ENCODE measurements around the gene DIRAS2. TPM values are rescaled to one million over a fixed set of nuclear protein-coding genes. Genes with fewer than 3 reads are reported as not detected.

DIRAS2 gene
- total and polyA plus RNA-seq, 2 of the 13 experiments (the other 11 are each of a cell fraction or from before 2014, with no cell fraction given) = not detected

DNA sequence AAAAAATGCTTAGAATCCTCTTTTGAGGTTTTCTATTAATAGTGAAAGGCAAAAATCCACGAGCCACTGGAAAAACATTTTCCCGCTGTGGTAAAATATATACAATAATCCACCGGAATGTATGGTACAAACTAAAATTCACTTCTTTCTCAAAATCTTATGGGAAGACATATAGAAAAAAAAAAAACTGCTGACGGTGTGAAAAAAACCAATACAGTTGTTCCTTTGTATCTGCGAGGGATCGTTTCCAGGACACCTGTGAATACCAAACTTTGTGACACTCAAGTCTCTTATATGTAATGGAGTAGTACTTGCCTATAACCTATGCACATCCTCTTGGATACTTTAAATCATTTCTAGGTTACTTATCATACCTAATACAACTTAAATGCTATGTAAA is 13.3 kb downstream of the DIRAS2 start:
- 35% methylated on average over 6 of the region's 6 CpGs for WGBS (ENCODE audit: low lambda C conversion rate)
- no peaks in the 10 kb centered on the region; a peak in 1 of 5 replicates for H3K27me3 ChIP-seq (ENCODE audit: control insufficient read depth in 1 of 2, insufficient read depth in 2 of 2, low read length in 2 of 2)
- H3K4me3 ChIP-seq (replicated peaks in 1 of 3; ENCODE audit: insufficient read depth in 1 of 3, low read depth in 2 of 3, low read length in 3 of 3) = no peak overlapping the region
- in situ Hi-C loops (cut with HindIII; ENCODE audit: extremely low pct_ligation_motif_present, low pct_unique_long_range_greater_than_20kb) (no loop called here), intact Hi-C loops (cut with micrococcal nuclease; ENCODE audit: unreplicated experiment) (no loop called here)
- H3K9ac ChIP-seq (ENCODE audit: insufficient read depth, low read depth, low read length) = no peak overlapping the region
- ChIA-PET POLR2A (no interaction called here), CTCF (ENCODE audit: low intra/inter-chr PET ratio, low total read pairs) (no interaction called here)
- FAIRE-seq = no peak
- no peak overlapping the region for H3K27ac ChIP-seq (ENCODE audit: extremely low read length, insufficient read depth, low read length)
- no peak for ATAC-seq
- BruUV-seq (replicated peaks) = no TSS peak
- H3K4me1 ChIP-seq (ENCODE audit: insufficient read depth, low read length) = no peaks in the 10 kb centered on the region
- no peaks in the 10 kb centered on the region for H3K9me3 ChIP-seq (ENCODE audit: low read length)
- no peaks in the 10 kb centered on the region for H4K20me1 ChIP-seq (ENCODE audit: insufficient read depth, low read length)
- no peaks in the 10 kb centered on the region for H3K36me3 ChIP-seq (replicated peaks in 1 of 2; ENCODE audit: control insufficient read depth in 1 of 2, insufficient read depth in 2 of 2, low read length in 2 of 2)
- DNase-seq (ENCODE audit: low spot score) = no peak
- no peak overlapping the region for H2AFZ ChIP-seq (ENCODE audit: low read length)
- TF ChIP-seq ZNF317 (CRISPR knock-in tag; IDR thresholded peaks at IDR 0.05) = no peak
- TF ChIP-seq, protein P1, sequence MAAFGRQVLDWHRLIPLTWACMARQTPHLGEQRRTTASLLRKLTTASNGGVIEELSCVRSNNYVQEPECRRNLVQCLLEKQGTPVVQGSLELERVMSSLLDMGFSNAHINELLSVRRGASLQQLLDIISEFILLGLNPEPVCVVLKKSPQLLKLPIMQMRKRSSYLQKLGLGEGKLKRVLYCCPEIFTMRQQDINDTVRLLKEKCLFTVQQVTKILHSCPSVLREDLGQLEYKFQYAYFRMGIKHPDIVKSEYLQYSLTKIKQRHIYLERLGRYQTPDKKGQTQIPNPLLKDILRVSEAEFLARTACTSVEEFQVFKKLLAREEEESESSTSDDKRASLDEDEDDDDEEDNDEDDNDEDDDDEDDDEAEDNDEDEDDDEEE (CRISPR knock-in tag; IDR thresholded peaks at IDR 0.05) = no peak
- peak; percentile 91 for TF ChIP-seq MAFF (IDR thresholded peaks at IDR 0.05; ENCODE audit: low read depth, low read length)
- TF ChIP-seq MAFK (conservative IDR thresholded peaks at IDR 0.05 in 1 of 2, IDR thresholded peaks at IDR 0.05 in 1 of 2; ENCODE audit: low read length in 2 of 2) = peak; percentile 82 to 95
- H3K4me2 ChIP-seq (ENCODE audit: low read depth, low read length) = no peak overlapping the region
- no peaks in the 10 kb centered on the region for H3K79me2 ChIP-seq (ENCODE audit: insufficient read depth, low read length)

DNA sequence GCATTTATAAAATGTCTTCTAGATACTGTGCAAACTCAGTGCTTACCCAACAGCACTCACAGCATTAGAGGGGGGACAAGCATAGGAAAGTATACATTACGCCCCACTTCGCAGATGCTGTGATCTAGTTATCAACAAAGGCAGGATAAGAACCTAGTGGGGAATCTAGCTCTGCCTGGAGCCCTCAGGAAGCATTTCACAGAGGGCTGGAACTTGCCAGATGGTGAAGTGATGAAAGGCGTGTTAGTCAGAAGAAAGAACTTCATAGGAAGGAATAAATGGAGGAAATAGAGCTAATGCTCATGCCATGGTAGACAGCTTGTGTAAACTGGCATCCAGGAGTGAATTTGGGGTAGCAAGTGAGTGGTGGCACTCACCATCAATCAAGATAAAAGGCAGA is 25.8 kb downstream of the DIRAS2 start:
- ATAC-seq = no peak
- TF ChIP-seq, protein P2, sequence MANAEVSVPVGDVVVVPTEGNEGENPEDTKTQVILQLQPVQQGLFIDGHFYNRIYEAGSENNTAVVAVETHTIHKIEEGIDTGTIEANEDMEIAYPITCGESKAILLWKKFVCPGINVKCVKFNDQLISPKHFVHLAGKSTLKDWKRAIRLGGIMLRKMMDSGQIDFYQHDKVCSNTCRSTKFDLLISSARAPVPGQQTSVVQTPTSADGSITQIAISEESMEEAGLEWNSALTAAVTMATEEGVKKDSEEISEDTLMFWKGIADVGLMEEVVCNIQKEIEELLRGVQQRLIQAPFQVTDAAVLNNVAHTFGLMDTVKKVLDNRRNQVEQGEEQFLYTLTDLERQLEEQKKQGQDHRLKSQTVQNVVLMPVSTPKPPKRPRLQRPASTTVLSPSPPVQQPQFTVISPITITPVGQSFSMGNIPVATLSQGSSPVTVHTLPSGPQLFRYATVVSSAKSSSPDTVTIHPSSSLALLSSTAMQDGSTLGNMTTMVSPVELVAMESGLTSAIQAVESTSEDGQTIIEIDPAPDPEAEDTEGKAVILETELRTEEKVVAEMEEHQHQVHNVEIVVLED (CRISPR knock-in tag; IDR thresholded peaks at IDR 0.05; ENCODE audit: borderline replicate concordance) = no peak
- no peak for TF ChIP-seq HMG20B (CRISPR knock-in tag; conservative IDR thresholded peaks at IDR 0.05)
- TF ChIP-seq PHF21A (CRISPR knock-in tag; IDR thresholded peaks at IDR 0.05) = no peak
- no peak for TF ChIP-seq PHB2 (IDR thresholded peaks at IDR 0.05; ENCODE audit: partially characterized antibody)
- TF ChIP-seq YEATS2 (CRISPR knock-in tag; IDR thresholded peaks at IDR 0.05; ENCODE audit: borderline replicate concordance) = no peak
- TF ChIP-seq RXRA (CRISPR knock-in tag; IDR thresholded peaks at IDR 0.05) = no peak
- TF ChIP-seq ZNF253 (CRISPR knock-in tag; IDR thresholded peaks at IDR 0.05; ENCODE audit: borderline replicate concordance) = no peak
- no peak for TF ChIP-seq NFIC (IDR thresholded peaks at IDR 0.05; ENCODE audit: low read length)
- no peak for TF ChIP-seq ETV6 (CRISPR knock-in tag; conservative IDR thresholded peaks at IDR 0.05)
- no peaks in the 10 kb centered on the region for H3K79me2 ChIP-seq (ENCODE audit: insufficient read depth, low read length)
- POLR2A ChIA-PET = no interaction called here
- in situ Hi-C loops (cut with HindIII; ENCODE audit: extremely low pct_ligation_motif_present, low pct_unique_long_range_greater_than_20kb) = no loop called here
- no peak overlapping the region for H3K27ac ChIP-seq (ENCODE audit: extremely low read length, insufficient read depth, low read length)
- H3K4me2 ChIP-seq (ENCODE audit: low read depth, low read length) = no peak overlapping the region
- no peaks in the 10 kb centered on the region for H4K20me1 ChIP-seq (ENCODE audit: insufficient read depth, low read length)
- no peaks in the 10 kb centered on the region for H3K9me3 ChIP-seq (ENCODE audit: low read length)
- no TSS peak for BruUV-seq (replicated peaks)
- H3K4me1 ChIP-seq (ENCODE audit: insufficient read depth, low read length) = no peaks in the 10 kb centered on the region
- no peak overlapping the region for H3K4me3 ChIP-seq (replicated peaks in 1 of 3; ENCODE audit: insufficient read depth in 1 of 3, low read depth in 2 of 3, low read length in 3 of 3)
- no peak for FAIRE-seq
- no peak for DNase-seq (ENCODE audit: low spot score)
- H3K36me3 ChIP-seq (replicated peaks in 1 of 2; ENCODE audit: control insufficient read depth in 1 of 2, insufficient read depth in 2 of 2, low read length in 2 of 2) = no peaks in the 10 kb centered on the region
- no peaks in the 10 kb centered on the region; a peak in 1 of 5 replicates for H3K27me3 ChIP-seq (ENCODE audit: control insufficient read depth in 1 of 2, insufficient read depth in 2 of 2, low read length in 2 of 2)
- intact Hi-C loops (cut with micrococcal nuclease; ENCODE audit: unreplicated experiment) = no loop called here
- no peak overlapping the region for H3K9ac ChIP-seq (ENCODE audit: insufficient read depth, low read depth, low read length)
- no peak overlapping the region for H2AFZ ChIP-seq (ENCODE audit: low read length)
- WGBS (ENCODE audit: low lambda C conversion rate) = 2% methylated on average over 3 of the region's 3 CpGs
- CTCF ChIA-PET (ENCODE audit: low intra/inter-chr PET ratio, low total read pairs) = no interaction called here
